GM18951 (cell line): ENCODE data around the gene ACTA1.

ENCODE experiments used
- POLR2A ChIP-seq: IDR thresholded peaks from 4 replicates; pipeline ENCODE4 v1.6.1; 2011; ENCODE audit warnings: mild to moderate bottlenecking; ENCODE audit not compliant: insufficient read length, insufficient read depth; ENCODE audit errors: extremely low read depth
- in situ Hi-C: fragments of 300-500 bp; cut with MboI; formaldehyde crosslinking; loops from one replicate; pipeline ENCODE4 v1.12.0; 2022; ENCODE audit warnings: low sequenced_read_pairs, mixed read lengths, inconsistent platforms; ENCODE audit not compliant: unreplicated experiment

ACTA1 gene

GRCh38 chr1:229457436-229457835, 23.5 kb upstream of the ACTA1 start:
- in situ Hi-C loops: no loop called here
- TF ChIP-seq POLR2A: no peak

DNA sequence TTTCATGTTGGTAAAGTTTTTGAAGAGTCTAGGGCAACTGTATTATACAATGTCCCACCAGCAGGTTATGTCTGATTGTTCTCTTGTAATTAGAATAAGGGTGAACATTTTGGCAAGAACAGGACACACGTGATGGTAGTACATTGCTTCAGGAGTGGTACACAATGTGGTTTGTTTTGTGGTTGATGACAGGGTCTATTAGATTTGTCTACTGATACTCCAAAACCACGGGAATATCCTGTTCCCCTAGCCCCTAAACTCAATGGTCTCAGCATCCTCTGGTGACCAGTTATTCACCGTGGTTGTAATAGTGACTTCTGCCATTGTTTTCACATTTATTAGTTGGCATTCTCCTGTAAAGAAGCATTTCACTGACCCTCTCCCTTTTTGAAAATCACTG, 22.1 kb upstream of the ACTA1 start:
- in situ Hi-C loops: no loop called here
- no peak for TF ChIP-seq POLR2A

DNA sequence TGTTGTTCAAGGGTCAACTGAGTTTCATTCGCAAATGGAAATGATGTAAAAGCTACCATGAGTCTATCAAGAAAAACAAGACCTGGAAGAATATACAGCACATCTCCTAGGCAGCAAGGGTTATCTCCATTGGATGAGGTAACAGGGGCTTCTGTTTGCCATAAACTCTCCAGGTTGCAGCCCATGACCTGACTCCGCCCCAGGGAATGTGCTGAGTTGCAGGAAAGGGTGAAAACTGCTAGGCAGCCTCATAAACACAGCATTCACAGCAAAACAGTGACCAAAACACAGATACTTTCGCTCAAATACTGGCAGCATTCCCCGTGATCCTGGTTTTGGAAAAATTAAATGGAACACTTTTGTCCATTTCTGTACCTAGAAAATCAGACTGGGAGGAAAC, 20.2 kb upstream of the ACTA1 start:
- no peak for TF ChIP-seq POLR2A
- in situ Hi-C loops: no loop called here

DNA sequence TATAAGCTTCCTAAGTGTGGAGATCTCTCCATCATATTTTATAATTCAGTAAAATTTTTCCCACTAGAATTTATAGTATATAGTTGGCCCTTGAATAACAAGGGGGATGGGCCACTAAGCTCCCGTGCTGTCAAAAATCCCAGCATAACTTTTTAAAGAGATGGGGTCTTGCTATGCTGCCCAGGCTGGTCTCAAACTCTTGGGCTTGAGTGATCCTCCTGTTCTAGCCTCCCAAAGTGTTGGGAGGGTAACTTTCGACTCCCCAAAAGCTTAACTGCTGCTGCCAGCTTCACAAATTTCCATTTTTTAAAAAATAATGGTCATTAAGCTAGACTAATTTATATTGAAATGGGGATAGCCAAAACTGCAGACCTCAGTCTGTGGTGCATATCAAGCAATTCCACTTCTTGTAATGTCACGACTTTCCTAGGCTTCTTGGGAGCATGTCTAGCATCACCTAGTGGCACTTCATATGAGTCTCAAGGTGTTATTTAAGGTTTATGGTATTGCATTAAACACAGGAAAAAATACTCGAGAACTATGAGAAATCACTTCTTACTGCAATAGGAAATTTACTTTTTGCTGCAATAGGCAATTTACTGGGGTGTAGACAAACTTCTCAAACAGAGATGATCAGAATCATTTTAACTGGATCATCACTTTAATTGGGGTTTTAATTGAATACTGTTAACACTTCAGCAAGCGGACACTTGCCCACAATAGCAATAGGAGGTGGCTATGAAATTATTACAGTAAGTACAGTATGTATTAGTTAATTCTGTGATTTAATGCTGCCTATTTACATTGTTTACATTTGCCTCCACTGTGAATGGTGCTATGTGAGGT, 19.3 kb upstream of the ACTA1 start:
- no peak for TF ChIP-seq POLR2A
- in situ Hi-C loops: no loop called here

DNA sequence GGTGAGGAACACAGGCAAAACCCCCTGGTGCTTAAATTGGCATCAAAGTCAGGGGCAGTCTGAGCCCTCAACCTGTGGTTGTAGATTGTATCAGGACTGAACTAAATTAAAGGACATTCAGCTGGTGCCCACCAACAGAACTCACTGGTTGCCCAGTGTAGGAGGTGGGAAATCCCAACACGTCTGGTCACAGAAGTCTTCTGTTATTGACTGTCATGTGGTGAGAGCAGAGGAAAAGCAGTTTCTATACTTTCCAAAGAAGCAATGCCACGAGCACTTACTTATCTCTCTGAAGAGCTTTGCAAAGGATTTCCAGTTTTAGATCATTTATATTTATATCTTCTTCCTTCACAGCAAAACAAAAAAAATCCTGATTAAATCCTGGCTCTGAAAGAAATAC, 15.0 kb upstream of the ACTA1 start:
- in situ Hi-C loops: no loop called here
- no peak for TF ChIP-seq POLR2A

DNA sequence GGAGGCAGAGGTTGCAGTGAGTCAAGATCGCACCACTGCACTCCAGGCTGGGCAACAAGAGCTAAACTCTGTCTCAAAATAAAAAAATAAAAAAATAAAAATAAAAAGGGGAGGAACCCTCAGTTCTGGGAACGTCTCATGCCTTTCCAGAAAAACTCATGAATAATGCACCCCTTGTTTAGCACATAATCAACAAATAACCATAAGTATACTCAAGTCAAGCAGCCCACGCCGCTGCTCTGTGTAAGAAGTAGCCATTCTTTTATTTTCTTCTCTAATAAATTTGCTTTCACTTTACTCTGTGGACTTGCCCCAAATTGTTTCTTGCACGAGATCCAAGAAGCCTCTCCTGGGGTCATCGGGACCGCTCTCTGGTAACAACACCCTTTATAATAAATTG, 14.5 kb upstream of the ACTA1 start:
- in situ Hi-C loops: no loop called here
- TF ChIP-seq POLR2A: no peak

GRCh38 chr1:229447809-229448252, 13.9 kb upstream of the ACTA1 start:
- TF ChIP-seq POLR2A: no peak
- in situ Hi-C loops: no loop called here

GRCh38 chr1:229445828-229446227, 11.9 kb upstream of the ACTA1 start:
- in situ Hi-C loops: no loop called here
- no peak for TF ChIP-seq POLR2A

- no peak for TF ChIP-seq POLR2A
- in situ Hi-C loops: no loop called here
Observed at GRCh38 chr1:229440851-229441537, 7.1 kb upstream of the ACTA1 start.

DNA sequence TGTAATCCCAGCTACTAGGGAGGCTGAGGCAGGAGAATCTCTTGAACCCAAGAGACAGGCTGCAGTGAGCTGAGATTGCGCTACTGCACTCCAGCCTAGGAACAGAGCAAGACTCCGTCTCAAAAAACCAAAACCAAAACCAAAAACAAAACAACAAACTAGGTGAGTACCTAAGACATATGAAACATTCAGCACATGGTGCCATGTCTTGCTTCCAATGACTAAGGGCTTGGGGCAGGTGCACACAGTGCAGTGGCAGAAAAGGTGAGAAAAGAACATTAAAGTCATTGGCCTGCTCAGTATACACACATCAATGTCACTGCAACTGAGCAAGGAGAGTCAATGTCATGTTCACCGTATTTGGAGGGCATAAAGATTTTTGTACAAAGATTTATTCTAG, 4.1 kb upstream of the ACTA1 start:
- in situ Hi-C loops: no loop called here
- no peak for TF ChIP-seq POLR2A

DNA sequence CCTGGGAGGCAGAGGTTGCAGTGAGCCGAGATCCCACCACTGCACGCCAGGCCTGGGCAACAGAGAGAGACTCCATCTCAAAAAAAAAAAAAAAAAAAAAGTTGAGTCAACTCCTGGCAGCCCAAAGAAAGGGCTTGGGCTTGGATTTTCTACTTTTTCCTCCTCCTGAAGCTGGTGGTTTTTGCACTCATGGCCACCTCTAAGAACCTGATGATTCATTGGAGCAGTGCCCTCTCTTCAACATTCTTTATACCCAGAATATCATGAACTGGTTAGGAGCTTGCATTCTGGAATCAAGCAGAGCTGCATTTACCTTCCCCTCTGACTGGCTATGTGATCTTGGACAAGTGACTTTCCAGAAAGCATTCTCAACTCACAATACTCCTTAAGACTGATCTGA, 3.5 kb upstream of the ACTA1 start:
- in situ Hi-C loops: no loop called here
- TF ChIP-seq POLR2A: no peak

DNA sequence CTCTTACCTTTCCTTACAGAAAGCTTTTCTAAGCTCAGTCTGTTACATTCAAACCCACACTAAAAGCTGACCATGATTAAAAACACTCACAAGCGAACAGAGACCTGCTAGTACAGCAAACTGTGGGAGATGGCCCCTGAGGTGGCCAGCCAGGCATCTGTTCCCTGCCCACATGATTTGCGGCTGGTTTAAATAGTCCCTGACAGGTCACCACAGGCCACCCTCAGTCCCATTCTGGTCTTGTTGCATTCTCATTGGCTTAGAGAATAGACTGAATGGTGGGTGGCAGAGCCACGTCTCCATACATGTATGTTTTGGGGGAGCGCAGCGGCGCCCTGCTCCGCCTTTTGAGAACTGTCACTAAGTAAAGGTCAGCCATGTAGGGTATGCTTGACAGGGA, 2.3 kb upstream of the ACTA1 start:
- in situ Hi-C loops: no loop called here
- no peak for TF ChIP-seq POLR2A

- in situ Hi-C loops: no loop called here
- no peak for TF ChIP-seq POLR2A
Observed at GRCh38 chr1:229434641-229435051, 752 bp upstream of the ACTA1 start.
